Suprapubic skin (tissue), 4 donors: ENCODE measurements around the gene ASB18. TPM values are rescaled to one million over a fixed set of nuclear protein-coding genes. Genes with fewer than 3 reads are reported as not detected.

Experiments
- DNase-seq, 2 donors: peaks; one replicate each; pipeline ENCODE4 v3.0.0-alpha.2; 2019; ENCODE audit warnings: low spot score in 2 of 2
- H3K27ac ChIP-seq: fragments of 200-600 bp; sonication (generic); one replicate; pipeline ENCODE4 v1.5.1; 2019
- H3K27me3 ChIP-seq: fragments of 200-600 bp; sonication (generic); one replicate; pipeline ENCODE4 v1.5.1; 2019
- H3K36me3 ChIP-seq: fragments of 200-600 bp; sonication (generic); one replicate; pipeline ENCODE4 v1.5.1; 2019
- H3K4me1 ChIP-seq: fragments of 200-600 bp; sonication (generic); one replicate; pipeline ENCODE4 v1.5.1; 2019
- H3K4me3 ChIP-seq: fragments of 200-600 bp; sonication (generic); one replicate; pipeline ENCODE4 v1.5.1; 2019; ENCODE audit warnings: mild to moderate bottlenecking
- H3K9me3 ChIP-seq: fragments of 200-600 bp; sonication (generic); one replicate; pipeline ENCODE4 v1.5.1; 2019
- CTCF ChIP-seq, 2 donors: fragments of 200-600 bp in 1 of 2; fragments of 450-650 bp in 1 of 2; sonication (generic) in 1 of 2; IDR thresholded peaks; one replicate each; pipeline ENCODE4 v1.5.1; 2016 to 2019; ENCODE audit warnings: antibody characterized with exemption in 2 of 2, mild to moderate bottlenecking in 1 of 2, moderate library complexity in 1 of 2
- EP300 ChIP-seq: sonication (generic); formaldehyde crosslinking; IDR thresholded peaks from one replicate; pipeline ENCODE4 v1.6.1; 2017; ENCODE audit warnings: antibody characterized with exemption
- POLR2A ChIP-seq, 2 donors: fragments of 450-650 bp; IDR thresholded peaks; one replicate each; pipeline ENCODE4 v1.6.1; 2017; ENCODE audit warnings: antibody characterized with exemption in 2 of 2, mild to moderate bottlenecking in 2 of 2, moderate library complexity in 2 of 2
- POLR2AphosphoS5 ChIP-seq, 3 donors: sonication (generic); formaldehyde crosslinking; IDR thresholded peaks; one replicate each; pipeline ENCODE4 v1.6.1; 2017; ENCODE audit warnings: antibody characterized with exemption in 3 of 3
- WGBS: methylation state at CpG from one replicate; pipeline ENCODE4 v1.1.5; 2018; 5-methylcytosine and 5-hydroxymethylcytosine counted together
- total RNA-seq, 4 donors: library from RNA; depleted of rRNA; stranded (reverse); fragments of >200 nt; gene quantifications; one replicate each; pipeline ENCODE4 v1.1.0, GENCODE V29; 2016

Gene ASB18
- total RNA-seq, 4 donors from 2014 or later = 0.13 TPM; not detected in 3

- WGBS = 59% methylated on average over 6 of the region's 6 CpGs
- Histone ChIP-seq H3K27me3 (peaks cover 100% of the 10 kb centered on the region), H3K9me3 (no peaks in the 10 kb centered on the region), H3K36me3 (no peaks in the 10 kb centered on the region), H3K4me3 (no peak overlapping the region), H3K4me1 (peaks cover 54% of the 10 kb centered on the region), H3K27ac (no peak overlapping the region)
- no peak for TF ChIP-seq EP300
- no peak for TF ChIP-seq POLR2A (IDR thresholded peaks at IDR 0.05)
- TF ChIP-seq POLR2AphosphoS5 (IDR thresholded peaks at IDR 0.05) = no peak
- DNase-seq = no peak
Measured at GRCh38 chr2:236175548-236176150, 88.6 kb downstream of the ASB18 start.

- Histone ChIP-seq H3K27ac (no peak overlapping the region), H3K4me3 (no peak overlapping the region), H3K9me3 (no peaks in the 10 kb centered on the region), H3K27me3 (peaks cover 100% of the 10 kb centered on the region), H3K36me3 (no peaks in the 10 kb centered on the region), H3K4me1 (peaks cover 56% of the 10 kb centered on the region)
- no peak for DNase-seq
- TF ChIP-seq POLR2A (IDR thresholded peaks at IDR 0.05) (no peak), EP300 (no peak), POLR2AphosphoS5 (IDR thresholded peaks at IDR 0.05) (no peak), CTCF (IDR thresholded peaks at IDR 0.05) (no peak)
- 25% methylated on average over 14 of the region's 23 CpGs for WGBS
Measured at GRCh38 chr2:236173729-236174607, 90.2 kb downstream of the ASB18 start.

GRCh38 chr2:236173036-236173728 lies 91.0 kb downstream of the ASB18 start:
- Histone ChIP-seq H3K27me3 (peaks cover 100% of the 10 kb centered on the region), H3K4me1 (peaks cover 56% of the 10 kb centered on the region)

GRCh38 chr2:236172255-236173035 lies 91.8 kb downstream of the ASB18 start:
- Histone ChIP-seq H3K9me3 (no peaks in the 10 kb centered on the region), H3K27ac (no peak overlapping the region), H3K36me3 (no peaks in the 10 kb centered on the region), H3K4me3 (no peak overlapping the region), H3K27me3 (peaks cover 100% of the 10 kb centered on the region), H3K4me1 (peaks cover 57% of the 10 kb centered on the region)
- 13% methylated on average over 20 of the region's 46 CpGs for WGBS
- TF ChIP-seq POLR2AphosphoS5 (IDR thresholded peaks at IDR 0.05) (no peak), CTCF (IDR thresholded peaks at IDR 0.05) (no peak), EP300 (no peak), POLR2A (IDR thresholded peaks at IDR 0.05) (no peak)
- no peak for DNase-seq

More at GRCh38 chr2:236173036-236173728, 91.0 kb downstream of the ASB18 start:
- no peak overlapping the region for H3K4me3 ChIP-seq
- 0% methylated on average over 14 of the region's 62 CpGs for WGBS
- no peaks in the 10 kb centered on the region for H3K36me3 ChIP-seq
- H3K27ac ChIP-seq = no peak overlapping the region
- TF ChIP-seq EP300 (no peak), POLR2A (IDR thresholded peaks at IDR 0.05) (no peak), CTCF (IDR thresholded peaks at IDR 0.05) (no peak), POLR2AphosphoS5 (IDR thresholded peaks at IDR 0.05) (no peak)
- no peaks in the 10 kb centered on the region for H3K9me3 ChIP-seq
- DNase-seq = no peak

- TF ChIP-seq EP300 = no peak
- no peak for TF ChIP-seq CTCF (IDR thresholded peaks at IDR 0.05)
- no peak for TF ChIP-seq POLR2AphosphoS5 (IDR thresholded peaks at IDR 0.05)
- no peak for TF ChIP-seq POLR2A (IDR thresholded peaks at IDR 0.05)
- no peak for DNase-seq
- Histone ChIP-seq H3K4me1 (peaks cover 64% of the 10 kb centered on the region), H3K27me3 (peaks cover 100% of the 10 kb centered on the region), H3K4me3 (peak overlapping the region; percentile 28), H3K9me3 (no peaks in the 10 kb centered on the region), H3K27ac (no peak overlapping the region), H3K36me3 (no peaks in the 10 kb centered on the region)
- WGBS = 6% methylated on average over 16 of the region's 16 CpGs
Measured at GRCh38 chr2:236171680-236172254, 92.4 kb downstream of the ASB18 start.
